PC-9 (cell line): ENCODE measurements around the gene CDC14B. TPM values are rescaled to one million over a fixed set of nuclear protein-coding genes. Genes with fewer than 3 reads are reported as not detected.

Source experiments
- BruUV-seq: library from RNA; stranded (reverse); fragments of 400-500 nt; replicated peaks from 2 replicates; lab custom pipeline; 2021; lab: Mats Ljungman, UMichigan
- CTCF ChIA-PET: fragments of 300-600 bp; sonication (Branson Sonifier 250); formaldehyde crosslinking; loops from one replicate; lab custom pipeline; 2022; ENCODE audit warnings: antibody characterized with exemption; lab: Charles Lee
- POLR2A ChIA-PET: fragments of 300-600 bp; sonication (Branson Sonifier 250); formaldehyde crosslinking; loops from one replicate; lab custom pipeline; 2022; ENCODE audit warnings: antibody characterized with exemption; ENCODE audit not compliant: unreplicated experiment; lab: Charles Lee
- DNase-seq, 2 experiments: peaks; one replicate each; pipeline versions ENCODE4 v3.0.0 to v3.0.0-alpha.2; 2015 to 2022; ENCODE audit warnings: mixed read lengths in 1 of 2
- H2AFZ ChIP-seq: fragments of 200-600 bp; sonication (generic); 2 replicates; pipeline ENCODE4 v1.8.1; 2017; ENCODE audit warnings: antibody characterized with exemption
- H3F3A ChIP-seq: fragments of 200-600 bp; sonication (generic); 2 replicates; pipeline ENCODE4 v1.8.1; 2017; ENCODE audit warnings: antibody characterized with exemption, mild to moderate bottlenecking, low read depth; ENCODE audit not compliant: insufficient read depth
- H3K27ac ChIP-seq: fragments of 200-600 bp; sonication (generic); 2 replicates; pipeline ENCODE4 v1.6.1; 2016; ENCODE audit warnings: mixed run types
- H3K27me3 ChIP-seq: fragments of 200-600 bp; sonication (generic); 2 replicates; pipeline ENCODE4 v1.6.1; 2016; ENCODE audit warnings: low read depth, mixed run types; ENCODE audit not compliant: insufficient read depth
- H3K36me3 ChIP-seq: fragments of 200-600 bp; sonication (generic); 2 replicates; pipeline ENCODE4 v1.6.1; 2016; ENCODE audit warnings: low read depth, mixed run types
- H3K4me1 ChIP-seq: fragments of 200-600 bp; sonication (generic); replicated peaks from 2 replicates; pipeline ENCODE4 v1.6.1; 2016; ENCODE audit warnings: mixed run types; ENCODE audit not compliant: insufficient read depth
- H3K4me2 ChIP-seq: fragments of 200-600 bp; sonication (generic); 2 replicates; pipeline ENCODE4 v1.6.1; 2017; ENCODE audit warnings: mixed run types
- H3K4me3 ChIP-seq: fragments of 200-600 bp; sonication (generic); 2 replicates; pipeline ENCODE4 v1.6.1; 2016; ENCODE audit warnings: mixed run types
- H3K79me2 ChIP-seq: fragments of 200-600 bp; sonication (generic); 2 replicates; pipeline ENCODE4 v1.6.1; 2017; ENCODE audit warnings: low read depth, mixed run types
- H3K9me2 ChIP-seq: fragments of 200-600 bp; sonication (generic); 2 replicates; pipeline ENCODE4 v1.8.1; 2017; ENCODE audit warnings: mild to moderate bottlenecking; ENCODE audit not compliant: insufficient read depth
- H3K9me3 ChIP-seq: fragments of 200-600 bp; sonication (generic); 2 replicates; pipeline ENCODE4 v1.8.1; 2016; ENCODE audit warnings: low read depth; ENCODE audit not compliant: insufficient read depth
- H4K20me1 ChIP-seq: fragments of 200-600 bp; sonication (generic); 2 replicates; pipeline ENCODE4 v1.8.1; 2017; ENCODE audit not compliant: insufficient read depth
- EZH2 ChIP-seq: fragments of 200-600 bp; sonication (generic); IDR thresholded peaks from 2 replicates; pipeline ENCODE4 v1.8.0; 2017; ENCODE audit warnings: antibody characterized with exemption, low read depth
- intact Hi-C: fragments of 100-400 bp; cut with micrococcal nuclease; formaldehyde crosslinking; loops from one replicate; pipeline ENCODE4 v1.10.0; 2022; ENCODE audit not compliant: unreplicated experiment
- total RNA-seq: library from RNA; stranded (reverse); gene quantifications from 2 replicates; pipeline ENCODE4 v1.2.3, GENCODE V29; 2021
- TF ChIP-seq, protein P1 (sequence below): fragments of 200-600 bp; sonication (generic); conservative IDR thresholded peaks from 2 replicates; pipeline ENCODE4 v1.6.1; 2017; ENCODE audit warnings: mixed run types, antibody characterized with exemption, mild to moderate bottlenecking, moderate library complexity

CDC14B gene
- total RNA-seq, 1 experiment from 2014 or later = 47.2 TPM

DNA sequence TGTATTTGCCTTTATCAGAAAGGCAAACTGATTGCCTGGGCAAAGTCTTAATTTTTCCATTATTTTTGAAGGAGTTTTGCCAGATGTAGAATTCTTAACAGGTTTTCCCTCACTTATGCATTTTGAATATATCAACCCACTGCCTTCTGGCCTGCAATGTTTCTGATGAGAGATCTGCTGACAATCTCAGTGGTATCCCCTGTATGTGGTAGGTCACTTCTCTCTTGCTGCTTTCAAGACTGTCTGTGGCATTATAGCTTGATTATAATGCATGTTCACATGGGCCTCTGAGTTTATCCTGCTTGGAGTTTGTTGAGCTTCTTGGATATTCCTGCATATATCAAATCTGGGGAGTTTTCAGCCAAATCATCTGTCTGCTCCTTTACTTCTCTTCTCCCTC lies 87.5 kb downstream of the CDC14B start:
- BruUV-seq = no TSS peak
- Histone ChIP-seq H3K27ac (no peak overlapping the region), H3K27me3 (no peaks in the 10 kb centered on the region), H3K4me2 (no peak overlapping the region), H3K9me2 (no peaks in the 10 kb centered on the region), H3K4me1 (no peaks in the 10 kb centered on the region), H3K4me3 (no peak overlapping the region), H3K79me2 (no peaks in the 10 kb centered on the region), H3F3A (no peaks in the 10 kb centered on the region), H2AFZ (no peak overlapping the region), H3K36me3 (peaks cover 5% of the 10 kb centered on the region; the same call in 1 of the 2 replicates), H4K20me1 (no peaks in the 10 kb centered on the region), H3K9me3 (no peaks in the 10 kb centered on the region)
- no peak for DNase-seq
- ChIA-PET CTCF (no interaction called here), POLR2A (interaction anchor here (0.6 kb wide), 3 partner anchors 14 to 861 kb away, joined by 3 to 4 read pairs (median 3); no protein-coding TSS in a partner anchor)
- intact Hi-C loops = no loop called here
- TF ChIP-seq, protein P1, sequence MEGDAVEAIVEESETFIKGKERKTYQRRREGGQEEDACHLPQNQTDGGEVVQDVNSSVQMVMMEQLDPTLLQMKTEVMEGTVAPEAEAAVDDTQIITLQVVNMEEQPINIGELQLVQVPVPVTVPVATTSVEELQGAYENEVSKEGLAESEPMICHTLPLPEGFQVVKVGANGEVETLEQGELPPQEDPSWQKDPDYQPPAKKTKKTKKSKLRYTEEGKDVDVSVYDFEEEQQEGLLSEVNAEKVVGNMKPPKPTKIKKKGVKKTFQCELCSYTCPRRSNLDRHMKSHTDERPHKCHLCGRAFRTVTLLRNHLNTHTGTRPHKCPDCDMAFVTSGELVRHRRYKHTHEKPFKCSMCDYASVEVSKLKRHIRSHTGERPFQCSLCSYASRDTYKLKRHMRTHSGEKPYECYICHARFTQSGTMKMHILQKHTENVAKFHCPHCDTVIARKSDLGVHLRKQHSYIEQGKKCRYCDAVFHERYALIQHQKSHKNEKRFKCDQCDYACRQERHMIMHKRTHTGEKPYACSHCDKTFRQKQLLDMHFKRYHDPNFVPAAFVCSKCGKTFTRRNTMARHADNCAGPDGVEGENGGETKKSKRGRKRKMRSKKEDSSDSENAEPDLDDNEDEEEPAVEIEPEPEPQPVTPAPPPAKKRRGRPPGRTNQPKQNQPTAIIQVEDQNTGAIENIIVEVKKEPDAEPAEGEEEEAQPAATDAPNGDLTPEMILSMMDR = no peak
- TF ChIP-seq EZH2 = no peak

DNA sequence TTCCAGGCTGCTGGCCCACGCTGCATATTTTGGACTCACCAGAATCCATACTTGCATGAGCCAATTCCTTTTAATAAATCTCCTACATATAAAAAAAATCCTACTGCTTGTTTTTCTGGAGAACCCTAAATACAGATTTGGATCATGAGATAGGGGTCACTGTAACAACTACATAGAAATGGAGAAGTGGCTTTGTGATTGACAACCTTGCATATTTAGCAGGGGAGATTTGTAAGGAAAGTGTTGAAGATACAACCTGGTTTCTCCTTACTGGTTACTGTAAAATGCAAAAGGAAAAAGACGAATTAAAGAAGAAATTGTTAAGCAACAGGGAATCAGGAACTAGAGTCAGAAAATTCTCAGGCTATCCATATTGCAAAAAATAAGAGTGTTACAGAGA lies 94.9 kb downstream of the CDC14B start:
- H3K27me3 ChIP-seq = no peaks in the 10 kb centered on the region
- ChIA-PET CTCF (no interaction called here), POLR2A (interaction anchor here (0.5 kb wide), 1 partner anchor 33 kb away, joined by 9 read pairs; no protein-coding TSS in a partner anchor)
- no peaks in the 10 kb centered on the region for H3K9me2 ChIP-seq
- no peak overlapping the region for H3K27ac ChIP-seq
- no peak overlapping the region for H3K4me2 ChIP-seq
- no peaks in the 10 kb centered on the region; the same call in 1 of the 2 replicates for H3K36me3 ChIP-seq
- TF ChIP-seq, protein P1 = no peak
- TF ChIP-seq EZH2 = no peak
- no peaks in the 10 kb centered on the region for H3K79me2 ChIP-seq
- no peak for DNase-seq
- H3F3A ChIP-seq = no peaks in the 10 kb centered on the region
- no peak overlapping the region for H2AFZ ChIP-seq
- H3K4me3 ChIP-seq = no peak overlapping the region
- H3K4me1 ChIP-seq = no peaks in the 10 kb centered on the region
- no peaks in the 10 kb centered on the region for H3K9me3 ChIP-seq
- BruUV-seq = no TSS peak
- intact Hi-C loops = no loop called here
- no peaks in the 10 kb centered on the region for H4K20me1 ChIP-seq

DNA sequence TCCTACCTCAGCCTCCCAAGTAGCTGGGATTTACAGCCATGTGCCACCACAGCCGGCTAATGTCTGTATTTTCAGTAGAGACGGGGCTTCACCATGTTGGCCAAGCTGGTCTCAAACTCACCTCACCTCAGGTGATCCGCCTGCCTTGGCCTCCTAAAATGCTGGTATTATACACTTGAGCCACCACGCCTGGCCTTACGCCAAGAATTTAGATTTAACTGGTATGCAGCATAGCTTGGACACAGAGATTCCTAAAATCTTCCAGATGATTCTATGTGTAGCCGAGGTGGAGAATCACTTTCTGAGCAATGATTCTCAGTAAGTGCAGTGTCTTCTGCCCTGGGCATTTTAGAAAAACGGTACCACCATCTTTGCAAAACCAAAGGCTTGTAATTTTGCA lies 95.6 kb downstream of the CDC14B start:
- CTCF ChIA-PET = no interaction called here
- POLR2A ChIA-PET = interaction anchor here (0.5 kb wide), 1 partner anchor 34 kb away, joined by 9 read pairs; no protein-coding TSS in a partner anchor
- Histone ChIP-seq H3F3A (no peaks in the 10 kb centered on the region), H4K20me1 (no peaks in the 10 kb centered on the region), H3K27ac (no peak overlapping the region), H2AFZ (no peak overlapping the region), H3K36me3 (no peaks in the 10 kb centered on the region; the same call in 1 of the 2 replicates), H3K9me3 (no peaks in the 10 kb centered on the region), H3K27me3 (no peaks in the 10 kb centered on the region), H3K79me2 (no peaks in the 10 kb centered on the region), H3K4me2 (no peak overlapping the region), H3K9me2 (no peaks in the 10 kb centered on the region), H3K4me1 (no peaks in the 10 kb centered on the region), H3K4me3 (no peak overlapping the region)
- no TSS peak for BruUV-seq
- no peak for DNase-seq
- no peak for TF ChIP-seq EZH2
- intact Hi-C loops = no loop called here

DNA sequence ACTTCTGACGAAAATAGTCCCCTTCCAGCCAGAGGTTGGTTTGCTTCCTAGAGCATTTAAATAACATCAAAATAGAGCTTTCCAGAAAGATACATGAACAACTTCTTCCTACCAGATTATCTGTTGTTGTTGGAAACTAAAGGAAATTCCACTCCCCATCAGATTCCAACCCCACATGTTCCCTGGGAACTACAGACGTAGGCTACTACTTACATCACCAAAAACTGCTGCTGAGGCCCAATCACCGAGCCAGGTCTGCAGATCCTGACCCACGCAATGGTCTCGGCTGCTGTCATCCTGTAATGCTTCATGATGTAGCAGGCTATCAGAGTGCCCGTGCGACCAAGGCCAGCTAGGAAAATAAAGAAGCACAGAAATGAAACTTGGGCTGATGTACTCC lies 96.3 kb downstream of the CDC14B start:
- H3K9me3 ChIP-seq = no peaks in the 10 kb centered on the region
- ChIA-PET CTCF (no interaction called here), POLR2A (interaction anchor here (0.6 kb wide), 1 partner anchor 321 kb away, joined by 3 read pairs; no protein-coding TSS in a partner anchor)
- no peak for DNase-seq
- no peaks in the 10 kb centered on the region for H4K20me1 ChIP-seq
- H2AFZ ChIP-seq = no peak overlapping the region
- BruUV-seq = no TSS peak
- H3K4me3 ChIP-seq = no peak overlapping the region
- TF ChIP-seq EZH2 = no peak
- TF ChIP-seq, protein P1 = no peak
- no peaks in the 10 kb centered on the region for H3K9me2 ChIP-seq
- H3K4me1 ChIP-seq = no peaks in the 10 kb centered on the region
- no peaks in the 10 kb centered on the region for H3F3A ChIP-seq
- intact Hi-C loops = no loop called here
- no peaks in the 10 kb centered on the region for H3K27me3 ChIP-seq
- H3K27ac ChIP-seq = no peak overlapping the region
- no peak overlapping the region for H3K4me2 ChIP-seq
- no peaks in the 10 kb centered on the region; the same call in 1 of the 2 replicates for H3K36me3 ChIP-seq
- no peaks in the 10 kb centered on the region for H3K79me2 ChIP-seq
